Transverse colon (tissue), 4 donors: ENCODE results near the gene TNFSF4. TPM values are rescaled to one million over a fixed set of nuclear protein-coding genes. Genes with fewer than 3 reads are reported as not detected.

Experiments used
- DNase-seq: peaks from one replicate; pipeline ENCODE4 v3.0.0-alpha.2; 2019
- H3K27ac ChIP-seq, 4 donors: fragments of 200-600 bp; sonication (generic); 2 replicates each; pipeline ENCODE4 v1.5.1; 2016 to 2018; ENCODE audit warnings: inconsistent platforms in 4 of 4
- H3K27me3 ChIP-seq: fragments of 200-600 bp; sonication (generic); 2 replicates; pipeline ENCODE4 v1.5.1; 2017; ENCODE audit warnings: inconsistent platforms
- H3K36me3 ChIP-seq, 4 donors: fragments of 200-600 bp; sonication (generic); 2 replicates each; pipeline ENCODE4 v1.5.1; 2017 to 2019; ENCODE audit warnings: inconsistent platforms in 4 of 4
- H3K4me1 ChIP-seq, 4 donors: fragments of 200-600 bp; sonication (generic); 2 replicates each; pipeline ENCODE4 v1.5.1; 2017 to 2020; ENCODE audit warnings: inconsistent platforms in 4 of 4
- H3K4me3 ChIP-seq, 4 donors: fragments of 200-600 bp; sonication (generic); 1 replicate in 1 of 4; 2 replicates in 3 of 4; pipeline versions ENCODE4 v1.5.1 to v1.6.1; 2017 to 2019; ENCODE audit warnings: inconsistent platforms in 4 of 4
- H3K9me3 ChIP-seq, 2 donors: fragments of 200-600 bp; sonication (generic); 2 replicates each; pipeline ENCODE4 v1.5.1; 2017 to 2019; ENCODE audit warnings: inconsistent platforms in 2 of 2
- EP300 ChIP-seq: sonication (generic); formaldehyde crosslinking; IDR thresholded peaks from one replicate; pipeline ENCODE4 v1.6.1; 2017; ENCODE audit warnings: antibody characterized with exemption, low read depth
- POLR2A ChIP-seq: fragments of 450-650 bp; IDR thresholded peaks from one replicate; pipeline ENCODE4 v1.6.1; 2016; ENCODE audit warnings: antibody characterized with exemption, mild to moderate bottlenecking, moderate library complexity
- POLR2AphosphoS5 ChIP-seq, 3 donors: sonication (generic); formaldehyde crosslinking; IDR thresholded peaks; one replicate each; pipeline ENCODE4 v1.6.1; 2016; ENCODE audit warnings: antibody characterized with exemption in 3 of 3
- WGBS, 2 donors: methylation state at CpG; one replicate each; pipeline ENCODE4 v1.1.5; 2018; ENCODE audit warnings: low coverage in 1 of 2; 5-methylcytosine and 5-hydroxymethylcytosine counted together
- in situ Hi-C, 4 donors: fragments of 200-750 bp; cut with MboI; loops; one replicate each; pipeline versions ENCODE4 v1.15.0 to v1.15.1; 2017; ENCODE audit warnings: low sequenced_read_pairs in 3 of 4, low pct_ligation_motif_present in 1 of 4, low pct_unique_long_range_greater_than_20kb in 1 of 4
- intact Hi-C: fragments of 100-400 bp; cut with DNase I; formaldehyde crosslinking; loops from one replicate; pipeline ENCODE4 v1.15.1; 2023; ENCODE audit warnings: low total_unique reads
- total RNA-seq, 4 donors: library from RNA; depleted of rRNA; stranded (reverse); fragments of >200 nt; gene quantifications; one replicate each; pipeline ENCODE4 v1.1.0, GENCODE V29; 2016
- TF ChIP-seq, protein P1 (sequence below), 5 experiments: fragments of 200-600 bp in 3 of 5; fragments of 450-650 bp in 2 of 5; sonication (generic) in 3 of 5; IDR thresholded peaks; 1 replicate in 2 of 5; 2 replicates in 3 of 5; pipeline ENCODE4 v1.5.1; 2016 to 2017; ENCODE audit warnings: antibody characterized with exemption in 5 of 5, inconsistent platforms in 3 of 5, mild to moderate bottlenecking in 2 of 5, moderate library complexity in 1 of 5

The TNFSF4 gene
- total RNA-seq, 4 donors from 2014 or later: 1.4 to 1.6 (median 1.5) TPM; not detected in 1

DNA sequence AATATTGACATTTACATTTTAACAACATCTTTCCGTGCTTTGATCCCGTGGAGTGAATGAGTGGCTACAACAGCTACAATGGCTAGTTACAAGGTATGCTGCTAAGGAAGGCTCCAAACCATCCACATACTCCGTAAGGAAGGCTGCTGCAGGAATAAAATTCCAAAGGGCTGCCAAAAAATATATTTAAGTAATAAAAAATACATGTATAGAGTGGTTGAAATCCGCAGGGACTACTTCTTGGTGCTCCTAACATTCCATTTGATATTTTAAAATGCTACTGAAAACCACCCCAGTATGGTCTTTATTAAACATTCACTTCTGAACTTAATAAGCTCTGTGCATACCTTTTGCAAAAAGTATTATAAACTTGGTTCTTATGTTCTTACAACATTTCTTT, 25.3 kb downstream of the TNFSF4 start:
- intact Hi-C loops: no loop called here
- no peaks in the 10 kb centered on the region for H3K36me3 ChIP-seq
- no peak overlapping the region for H3K4me3 ChIP-seq
- TF ChIP-seq EP300 (no peak), POLR2AphosphoS5 (IDR thresholded peaks at IDR 0.05) (no peak), POLR2A (no peak)
- TF ChIP-seq, protein P1, sequence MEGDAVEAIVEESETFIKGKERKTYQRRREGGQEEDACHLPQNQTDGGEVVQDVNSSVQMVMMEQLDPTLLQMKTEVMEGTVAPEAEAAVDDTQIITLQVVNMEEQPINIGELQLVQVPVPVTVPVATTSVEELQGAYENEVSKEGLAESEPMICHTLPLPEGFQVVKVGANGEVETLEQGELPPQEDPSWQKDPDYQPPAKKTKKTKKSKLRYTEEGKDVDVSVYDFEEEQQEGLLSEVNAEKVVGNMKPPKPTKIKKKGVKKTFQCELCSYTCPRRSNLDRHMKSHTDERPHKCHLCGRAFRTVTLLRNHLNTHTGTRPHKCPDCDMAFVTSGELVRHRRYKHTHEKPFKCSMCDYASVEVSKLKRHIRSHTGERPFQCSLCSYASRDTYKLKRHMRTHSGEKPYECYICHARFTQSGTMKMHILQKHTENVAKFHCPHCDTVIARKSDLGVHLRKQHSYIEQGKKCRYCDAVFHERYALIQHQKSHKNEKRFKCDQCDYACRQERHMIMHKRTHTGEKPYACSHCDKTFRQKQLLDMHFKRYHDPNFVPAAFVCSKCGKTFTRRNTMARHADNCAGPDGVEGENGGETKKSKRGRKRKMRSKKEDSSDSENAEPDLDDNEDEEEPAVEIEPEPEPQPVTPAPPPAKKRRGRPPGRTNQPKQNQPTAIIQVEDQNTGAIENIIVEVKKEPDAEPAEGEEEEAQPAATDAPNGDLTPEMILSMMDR (IDR thresholded peaks at IDR 0.05): no peak
- in situ Hi-C loops: no loop called here
- no peaks in the 10 kb centered on the region for H3K27me3 ChIP-seq
- no peak overlapping the region for H3K27ac ChIP-seq
- H3K9me3 ChIP-seq: no peaks in the 10 kb centered on the region
- 51 to 78% methylated on average over 3 to 4 of the region's 4 CpGs for WGBS, 2 donors
- no peak for DNase-seq
- no peaks in the 10 kb centered on the region for H3K4me1 ChIP-seq

DNA sequence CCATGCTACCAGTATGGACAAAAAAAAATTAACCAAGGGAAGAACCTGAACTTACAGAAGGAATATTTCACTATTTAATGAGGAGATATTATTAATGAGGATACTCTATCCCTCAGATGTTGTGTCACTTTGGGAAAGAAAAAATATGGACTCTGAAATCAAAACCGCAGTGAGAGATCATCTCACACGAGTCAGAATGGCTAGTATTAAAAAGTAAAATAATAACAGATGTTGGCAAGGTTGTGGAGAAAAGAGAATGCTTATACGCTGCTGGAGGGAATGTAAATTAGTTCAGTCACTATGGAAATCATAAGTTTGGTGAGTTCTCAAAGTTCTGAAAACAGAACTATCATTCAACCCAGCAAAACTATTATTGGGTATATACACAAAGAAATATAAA, 30.9 kb downstream of the TNFSF4 start:
- H3K4me1 ChIP-seq: no peaks in the 10 kb centered on the region
- H3K36me3 ChIP-seq: no peaks in the 10 kb centered on the region
- peaks cover 0 to 13% of the 10 kb centered on the region in 2 donors for H3K9me3 ChIP-seq
- no peak for DNase-seq
- no peak overlapping the region for H3K4me3 ChIP-seq
- in situ Hi-C loops: no loop called here
- WGBS, 2 donors: 90% methylated on average over 3 of the region's 3 CpGs
- intact Hi-C loops: no loop called here
- no peak for TF ChIP-seq POLR2AphosphoS5 (IDR thresholded peaks at IDR 0.05)
- H3K27ac ChIP-seq: no peak overlapping the region
- H3K27me3 ChIP-seq: no peaks in the 10 kb centered on the region

DNA sequence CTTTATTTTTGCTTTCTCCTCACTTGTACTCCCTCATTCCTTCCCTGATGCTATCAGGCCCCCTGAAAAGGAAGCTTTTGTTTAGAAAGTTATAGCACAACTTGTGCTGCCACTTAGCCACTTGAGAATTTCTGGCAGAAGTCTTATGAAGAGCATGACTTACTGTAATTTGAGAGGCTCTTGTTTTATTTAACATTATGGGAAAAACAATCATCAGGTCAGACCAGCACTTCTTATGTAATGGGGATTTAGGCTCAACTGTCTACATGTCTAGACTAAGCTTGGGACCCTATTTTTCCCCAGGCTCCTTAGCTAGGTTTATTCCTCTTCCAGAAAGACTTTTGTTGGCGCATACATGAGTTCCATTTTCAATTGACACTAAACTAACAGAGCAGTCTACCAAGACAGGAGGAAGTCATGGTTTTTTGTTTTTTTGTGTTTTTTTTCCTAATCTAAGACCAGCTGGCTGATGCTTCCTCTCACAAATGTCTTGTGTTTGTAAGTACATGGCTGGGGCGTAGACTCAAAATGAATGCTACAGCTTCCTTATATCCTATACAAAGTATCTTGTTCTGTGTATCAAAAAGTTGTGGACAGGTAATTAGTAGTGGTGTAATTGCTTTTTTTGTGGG, 31.5 kb downstream of the TNFSF4 start:
- H3K27ac ChIP-seq: peak overlapping the region in 1 of 4 donors; percentile 11
- no peaks in the 10 kb centered on the region for H3K36me3 ChIP-seq
- intact Hi-C loops: no loop called here
- H3K27me3 ChIP-seq: no peaks in the 10 kb centered on the region
- no peak overlapping the region for H3K4me3 ChIP-seq
- H3K9me3 ChIP-seq: peaks cover 5 to 16% of the 10 kb centered on the region in 2 donors
- H3K4me1 ChIP-seq: no peaks in the 10 kb centered on the region
- WGBS, 2 donors: 78 to 95% methylated on average over 2 of the region's 2 CpGs
- TF ChIP-seq, protein P1 (IDR thresholded peaks at IDR 0.05): no peak
- TF ChIP-seq EP300: no peak
- in situ Hi-C loops: no loop called here
- no peak for DNase-seq

DNA sequence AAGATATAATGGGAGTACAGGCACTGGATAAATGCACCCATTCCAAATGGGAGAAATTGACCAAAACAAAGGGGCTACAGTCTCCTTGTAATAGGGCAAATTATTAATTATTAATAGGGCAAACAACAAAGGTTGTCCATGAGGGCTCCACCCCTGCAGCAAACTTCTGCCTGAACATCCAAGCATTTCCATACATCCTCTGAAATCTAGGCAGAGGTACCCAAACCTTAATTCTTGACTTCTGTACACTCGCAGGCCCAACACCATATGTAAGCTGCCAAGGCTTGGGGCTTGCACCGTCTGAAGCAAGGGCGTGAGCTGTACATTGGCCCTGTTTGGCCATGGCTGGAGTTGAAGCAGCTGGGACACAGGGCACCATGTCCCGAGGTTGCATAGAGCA, 33.7 kb downstream of the TNFSF4 start:
- no peak for TF ChIP-seq POLR2A
- TF ChIP-seq EP300: no peak
- TF ChIP-seq, protein P1 (IDR thresholded peaks at IDR 0.05): no peak
- no peak for TF ChIP-seq POLR2AphosphoS5 (IDR thresholded peaks at IDR 0.05)
- 80 to 85% methylated on average over 2 to 4 of the region's 4 CpGs for WGBS, 2 donors

DNA sequence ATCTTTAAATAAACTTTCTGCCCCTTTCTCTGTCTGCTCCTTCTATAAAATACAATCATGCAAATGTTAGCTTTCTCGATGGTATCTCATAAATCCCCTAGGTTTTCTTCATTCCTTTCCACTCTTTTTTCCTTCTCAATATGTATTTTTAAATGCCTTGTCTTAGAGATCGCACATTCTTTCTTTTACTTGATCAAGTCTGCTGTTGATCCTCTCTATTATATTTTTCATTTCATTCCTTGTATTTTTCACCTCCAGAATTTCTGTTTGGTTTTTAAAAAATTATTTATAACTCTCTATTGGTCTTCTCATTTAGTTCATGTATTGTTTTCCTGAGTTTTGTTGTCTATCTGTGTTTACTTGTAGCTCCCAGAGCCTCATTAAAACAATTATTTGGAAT, 36.0 kb downstream of the TNFSF4 start:
- TF ChIP-seq POLR2A (no peak), EP300 (no peak), POLR2AphosphoS5 (IDR thresholded peaks at IDR 0.05) (no peak)
- TF ChIP-seq, protein P1 (IDR thresholded peaks at IDR 0.05): no peak
- Histone ChIP-seq H3K27ac (no peak overlapping the region), H3K27me3 (no peaks in the 10 kb centered on the region), H3K36me3 (no peaks in the 10 kb centered on the region), H3K9me3 (peaks cover 6 to 16% of the 10 kb centered on the region in 2 donors), H3K4me1 (no peaks in the 10 kb centered on the region), H3K4me3 (no peak overlapping the region)
- intact Hi-C loops (no loop called here), in situ Hi-C loops (no loop called here)
- DNase-seq: no peak
- 82 to 83% methylated on average over 2 of the region's 2 CpGs for WGBS, 2 donors

More for the DNA sequence above, 33.7 kb downstream of the TNFSF4 start:
- no peak for DNase-seq
- H3K27me3 ChIP-seq: no peaks in the 10 kb centered on the region
- in situ Hi-C loops (no loop called here), intact Hi-C loops (no loop called here)
- no peaks in the 10 kb centered on the region for H3K4me1 ChIP-seq
- peaks cover 6 to 16% of the 10 kb centered on the region in 2 donors for H3K9me3 ChIP-seq
- no peak overlapping the region for H3K27ac ChIP-seq
- H3K4me3 ChIP-seq: no peak overlapping the region
- no peaks in the 10 kb centered on the region for H3K36me3 ChIP-seq
